ENCODE data around the gene TRIM22. TPM values are rescaled to one million over a fixed set of nuclear protein-coding genes. Genes with fewer than 3 reads are reported as not detected.

The TRIM22 gene
- 24.5 and 58.8 TPM in 2 replicates for total RNA-seq

GRCh38 chr11:5689551-5689983 lies at the start of gene TRIM22:
Gene TRIM22 (plus strand): TSS chr11:5689790. CDS start chr11:5696233, 6,443 bp downstream.

GRCh38 chr11:5684646-5685362 lies 4.8 kb upstream of the TRIM22 start, which contains the start of gene TRIM5:
Gene TRIM5 (minus strand): TSS chr11:5685074. CDS start chr11:5680177, 4,897 bp downstream.

GRCh38 chr11:5736396-5736795 lies 46.8 kb downstream of the TRIM22 start, which contains the start of gene OR56B1:
Gene OR56B1 (plus strand): TSS chr11:5736448. CDS start chr11:5736517, 69 bp downstream.

GRCh38 chr11:5753943-5754342 lies 64.4 kb downstream of the TRIM22 start, which contains the start of gene OR52N4:
Gene OR52N4 (plus strand): TSS chr11:5754243. CDS start chr11:5754741, 498 bp downstream.

Other genes with a start within 250 kb of the TRIM22 start
- 0.24 TPM in 1 of 2 replicates, not detected in the other for gene OR51I1, start 248.3 kb upstream of the TRIM22 start, total RNA-seq
- not detected in 2 replicates for gene OR51I2, start 240.5 kb upstream of the TRIM22 start, total RNA-seq
- gene OR52D1, start 201.1 kb upstream of the TRIM22 start, total RNA-seq: not detected in 2 replicates
- gene UBQLN3, start 179.8 kb upstream of the TRIM22 start, total RNA-seq: not detected in 2 replicates
- gene UBQLNL, start 173.1 kb upstream of the TRIM22 start, total RNA-seq: 0.21 TPM in 1 of 2 replicates, not detected in the other
- gene OR52H1, start 141.2 kb upstream of the TRIM22 start, total RNA-seq: 0.21 and 0.48 TPM in 2 replicates
- gene OR52B6, start 108.9 kb upstream of the TRIM22 start, total RNA-seq: not detected in 2 replicates
- 3.0 and 3.1 TPM in 2 replicates for gene TRIM6, start 93.2 kb upstream of the TRIM22 start, total RNA-seq
- gene TRIM34, start 64.8 kb upstream of the TRIM22 start, total RNA-seq: 3.4 and 9.6 TPM in 2 replicates
- gene TRIM5, start 4.7 kb upstream of the TRIM22 start, total RNA-seq: 32.2 and 39.0 TPM in 2 replicates
- not detected in 2 replicates for gene OR56B1, start 46.7 kb downstream of the TRIM22 start, total RNA-seq
- not detected in 2 replicates for gene OR52N4, start 64.5 kb downstream of the TRIM22 start, total RNA-seq
- gene OR52N5, start 93.6 kb downstream of the TRIM22 start, total RNA-seq: not detected in 2 replicates
- not detected in 2 replicates for gene OR52N1, start 101.5 kb downstream of the TRIM22 start, total RNA-seq
- not detected in 2 replicates for gene OR52N2, start 119.1 kb downstream of the TRIM22 start, total RNA-seq
- gene OR52E6, start 152.1 kb downstream of the TRIM22 start, total RNA-seq: not detected in 2 replicates
- gene OR52E8, start 167.9 kb downstream of the TRIM22 start, total RNA-seq: not detected in 2 replicates
- not detected in 2 replicates for gene OR52E4, start 190.8 kb downstream of the TRIM22 start, total RNA-seq
- gene OR52E5, start 203.4 kb downstream of the TRIM22 start, total RNA-seq: not detected in 2 replicates

All from tracheal epithelial cell (primary cell).